Measurements from ENCODE around the gene TMOD1.

DNA sequence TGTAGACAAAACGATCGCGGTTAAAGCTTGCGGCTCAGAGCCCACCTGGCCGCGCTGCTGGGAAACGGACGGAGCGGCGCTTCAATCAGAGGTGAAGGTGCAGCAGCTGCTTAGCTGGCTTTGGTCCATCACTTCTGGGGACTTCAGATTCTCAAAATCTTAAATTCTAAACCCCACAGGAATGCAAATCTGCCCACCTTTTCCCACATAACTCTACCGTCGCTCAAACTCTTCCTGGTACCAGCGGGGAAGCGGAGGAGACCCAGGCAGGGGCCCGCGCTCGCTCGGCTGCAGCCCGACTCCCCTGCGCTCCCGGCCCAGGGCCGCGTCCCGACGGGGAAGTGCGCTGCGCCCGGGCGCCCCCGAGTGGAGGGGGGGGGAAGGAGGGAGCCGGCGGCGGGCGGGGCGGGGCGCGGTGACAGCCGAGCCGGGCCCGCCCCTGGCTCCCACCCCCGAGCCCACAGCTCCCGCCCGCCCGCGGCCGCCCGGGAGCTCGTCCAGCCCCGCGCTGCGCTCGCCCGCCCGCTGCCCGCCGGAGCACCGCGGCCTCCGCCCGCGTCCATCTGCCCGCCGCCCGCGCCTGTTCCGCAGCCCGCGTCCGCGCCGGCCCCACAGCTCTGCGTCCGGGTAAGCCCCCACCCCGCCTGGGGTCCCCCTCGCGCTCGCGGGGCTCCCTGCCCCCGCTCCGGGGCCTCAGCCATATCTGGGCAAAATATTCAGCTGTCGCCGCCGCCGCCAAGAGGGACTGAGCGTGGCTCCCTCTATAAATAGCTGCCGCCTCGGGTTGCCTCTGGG, at the start of gene TMOD1:
- TF ChIP-seq, protein P1, sequence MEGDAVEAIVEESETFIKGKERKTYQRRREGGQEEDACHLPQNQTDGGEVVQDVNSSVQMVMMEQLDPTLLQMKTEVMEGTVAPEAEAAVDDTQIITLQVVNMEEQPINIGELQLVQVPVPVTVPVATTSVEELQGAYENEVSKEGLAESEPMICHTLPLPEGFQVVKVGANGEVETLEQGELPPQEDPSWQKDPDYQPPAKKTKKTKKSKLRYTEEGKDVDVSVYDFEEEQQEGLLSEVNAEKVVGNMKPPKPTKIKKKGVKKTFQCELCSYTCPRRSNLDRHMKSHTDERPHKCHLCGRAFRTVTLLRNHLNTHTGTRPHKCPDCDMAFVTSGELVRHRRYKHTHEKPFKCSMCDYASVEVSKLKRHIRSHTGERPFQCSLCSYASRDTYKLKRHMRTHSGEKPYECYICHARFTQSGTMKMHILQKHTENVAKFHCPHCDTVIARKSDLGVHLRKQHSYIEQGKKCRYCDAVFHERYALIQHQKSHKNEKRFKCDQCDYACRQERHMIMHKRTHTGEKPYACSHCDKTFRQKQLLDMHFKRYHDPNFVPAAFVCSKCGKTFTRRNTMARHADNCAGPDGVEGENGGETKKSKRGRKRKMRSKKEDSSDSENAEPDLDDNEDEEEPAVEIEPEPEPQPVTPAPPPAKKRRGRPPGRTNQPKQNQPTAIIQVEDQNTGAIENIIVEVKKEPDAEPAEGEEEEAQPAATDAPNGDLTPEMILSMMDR (conservative IDR thresholded peaks at IDR 0.05; ENCODE audit: low read length) = no peak
- TF ChIP-seq EZH2phosphoT487 (IDR thresholded peaks at IDR 0.05; ENCODE audit: borderline replicate concordance, low read depth, low read length) = 0 out of 2 replicates have a peak, but pooled peaks have one; percentile 40

All from OCI-LY7 (cell line).